ENCODE results near the gene ADAM10. TPM values are rescaled to one million over a fixed set of nuclear protein-coding genes. Genes with fewer than 3 reads are reported as not detected.

The ADAM10 gene
- total RNA-seq, 1 donor from 2014 or later = 287 TPM

DNA sequence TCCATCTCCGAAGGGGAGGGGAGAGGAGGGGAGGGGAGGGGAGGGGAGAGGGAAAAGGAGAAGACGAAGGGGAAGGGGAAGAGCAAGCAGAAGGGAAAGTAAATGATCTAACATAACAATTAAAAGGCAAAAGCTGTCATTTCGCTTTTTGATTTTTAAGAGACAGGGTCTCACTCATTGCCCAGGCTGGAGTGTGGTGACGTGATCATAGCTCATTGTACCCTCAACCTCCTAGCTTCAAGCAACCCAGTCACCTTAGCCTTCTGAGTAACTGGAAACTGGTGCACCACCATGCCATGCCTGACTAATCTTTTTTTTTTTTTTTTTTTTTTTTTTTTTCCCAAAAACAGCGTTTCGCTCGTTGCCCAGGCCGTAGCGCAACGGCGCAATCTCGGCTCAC is 22.6 kb downstream of the ADAM10 start:
- Mint-ChIP-seq H3K9me3 (ENCODE audit: unreplicated experiment) (no peaks in the 10 kb centered on the region), H3K4me3 (ENCODE audit: unreplicated experiment) (no peak overlapping the region), H3K27ac (ENCODE audit: unreplicated experiment) (no peak overlapping the region), H3K4me1 (ENCODE audit: unreplicated experiment) (peaks cover 3% of the 10 kb centered on the region), H3K27me3 (ENCODE audit: unreplicated experiment) (peaks cover 4% of the 10 kb centered on the region), H3K36me3 (ENCODE audit: low read depth, unreplicated experiment) (no peaks in the 10 kb centered on the region)
- DNase-seq (ENCODE audit: low spot score) = no peak
- TF ChIP-seq, protein P1, sequence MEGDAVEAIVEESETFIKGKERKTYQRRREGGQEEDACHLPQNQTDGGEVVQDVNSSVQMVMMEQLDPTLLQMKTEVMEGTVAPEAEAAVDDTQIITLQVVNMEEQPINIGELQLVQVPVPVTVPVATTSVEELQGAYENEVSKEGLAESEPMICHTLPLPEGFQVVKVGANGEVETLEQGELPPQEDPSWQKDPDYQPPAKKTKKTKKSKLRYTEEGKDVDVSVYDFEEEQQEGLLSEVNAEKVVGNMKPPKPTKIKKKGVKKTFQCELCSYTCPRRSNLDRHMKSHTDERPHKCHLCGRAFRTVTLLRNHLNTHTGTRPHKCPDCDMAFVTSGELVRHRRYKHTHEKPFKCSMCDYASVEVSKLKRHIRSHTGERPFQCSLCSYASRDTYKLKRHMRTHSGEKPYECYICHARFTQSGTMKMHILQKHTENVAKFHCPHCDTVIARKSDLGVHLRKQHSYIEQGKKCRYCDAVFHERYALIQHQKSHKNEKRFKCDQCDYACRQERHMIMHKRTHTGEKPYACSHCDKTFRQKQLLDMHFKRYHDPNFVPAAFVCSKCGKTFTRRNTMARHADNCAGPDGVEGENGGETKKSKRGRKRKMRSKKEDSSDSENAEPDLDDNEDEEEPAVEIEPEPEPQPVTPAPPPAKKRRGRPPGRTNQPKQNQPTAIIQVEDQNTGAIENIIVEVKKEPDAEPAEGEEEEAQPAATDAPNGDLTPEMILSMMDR (IDR thresholded peaks at IDR 0.05; ENCODE audit: unreplicated experiment) = no peak

DNA sequence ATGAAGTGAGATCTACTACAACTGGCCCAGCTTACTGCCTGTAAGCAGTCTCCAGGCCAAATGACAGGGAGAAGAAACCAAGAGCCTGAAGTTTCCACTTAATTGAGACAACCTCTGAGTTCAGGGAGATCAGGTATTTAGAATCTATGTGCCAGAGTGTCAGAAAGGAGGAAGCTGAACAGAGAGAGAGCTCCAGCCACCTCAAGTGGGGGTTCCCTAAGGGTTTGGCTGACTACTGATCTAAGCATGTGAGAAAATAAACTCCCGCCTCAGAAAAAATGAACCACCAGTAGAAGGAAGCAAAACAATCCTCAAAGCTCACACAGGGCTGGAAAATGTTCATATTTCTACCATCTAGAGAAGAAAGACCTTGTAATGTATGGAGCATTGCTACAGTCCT is 25.0 kb downstream of the ADAM10 start:
- H3K36me3 Mint-ChIP-seq (ENCODE audit: low read depth, unreplicated experiment) = no peaks in the 10 kb centered on the region
- H3K27me3 Mint-ChIP-seq (ENCODE audit: unreplicated experiment) = peaks cover 3% of the 10 kb centered on the region
- no peak overlapping the region for H3K4me3 Mint-ChIP-seq (ENCODE audit: unreplicated experiment)
- DNase-seq (ENCODE audit: low spot score) = no peak
- TF ChIP-seq, protein P1 (IDR thresholded peaks at IDR 0.05; ENCODE audit: unreplicated experiment) = no peak
- H3K27ac Mint-ChIP-seq (ENCODE audit: unreplicated experiment) = no peak overlapping the region
- H3K9me3 Mint-ChIP-seq (ENCODE audit: unreplicated experiment) = no peaks in the 10 kb centered on the region
- H3K4me1 Mint-ChIP-seq (ENCODE audit: unreplicated experiment) = peaks cover 4% of the 10 kb centered on the region

DNA sequence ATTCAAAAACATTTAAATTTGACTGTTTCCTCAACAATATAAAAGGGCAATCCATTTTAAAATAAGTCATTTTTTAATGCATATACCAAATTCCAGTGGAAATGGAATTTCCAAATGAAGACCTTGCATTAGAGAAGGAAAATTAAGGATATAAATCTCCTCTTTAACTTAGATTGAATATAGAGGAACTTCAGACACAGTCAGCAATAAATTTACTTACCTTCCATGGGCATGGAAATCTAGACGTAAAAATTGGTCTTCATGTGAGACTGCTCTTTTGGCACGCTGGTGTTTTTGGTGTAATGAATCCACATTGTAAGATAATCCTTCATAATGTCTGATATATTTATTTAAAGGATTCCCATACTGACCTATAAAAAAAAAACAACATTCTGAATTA is 32.1 kb downstream of the ADAM10 start:
- Mint-ChIP-seq H3K4me1 (ENCODE audit: unreplicated experiment) (peaks cover 4% of the 10 kb centered on the region), H3K4me3 (ENCODE audit: unreplicated experiment) (no peak overlapping the region), H3K27ac (ENCODE audit: unreplicated experiment) (no peak overlapping the region), H3K36me3 (ENCODE audit: low read depth, unreplicated experiment) (peaks cover 6% of the 10 kb centered on the region), H3K9me3 (ENCODE audit: unreplicated experiment) (no peaks in the 10 kb centered on the region), H3K27me3 (ENCODE audit: unreplicated experiment) (no peaks in the 10 kb centered on the region)
- DNase-seq (ENCODE audit: low spot score) = no peak
- TF ChIP-seq, protein P1 (IDR thresholded peaks at IDR 0.05; ENCODE audit: unreplicated experiment) = no peak

DNA sequence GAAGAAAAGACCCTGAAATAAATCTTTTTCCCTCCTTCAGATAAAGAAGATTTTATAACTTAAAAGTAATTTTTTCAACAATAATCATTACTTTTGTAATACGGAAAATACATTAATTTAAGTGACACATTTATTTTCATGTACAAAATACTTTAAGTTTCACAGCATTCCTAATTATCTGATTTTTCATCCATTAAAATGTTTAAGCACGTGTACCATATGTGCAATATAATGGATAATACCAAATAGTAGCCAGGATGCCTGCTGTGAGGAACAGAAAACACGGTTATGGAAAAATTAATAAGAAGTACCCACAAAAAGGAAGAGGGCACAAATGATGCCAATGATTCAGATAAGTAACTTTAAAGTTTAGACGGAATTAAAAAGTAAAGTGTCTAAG is 33.5 kb downstream of the ADAM10 start:
- Mint-ChIP-seq H3K36me3 (ENCODE audit: low read depth, unreplicated experiment) (peaks cover 6% of the 10 kb centered on the region), H3K9me3 (ENCODE audit: unreplicated experiment) (no peaks in the 10 kb centered on the region), H3K4me3 (ENCODE audit: unreplicated experiment) (no peak overlapping the region), H3K4me1 (ENCODE audit: unreplicated experiment) (peaks cover 4% of the 10 kb centered on the region), H3K27ac (ENCODE audit: unreplicated experiment) (no peak overlapping the region), H3K27me3 (ENCODE audit: unreplicated experiment) (no peaks in the 10 kb centered on the region)
- no peak for DNase-seq (ENCODE audit: low spot score)
- TF ChIP-seq, protein P1 (IDR thresholded peaks at IDR 0.05; ENCODE audit: unreplicated experiment) = no peak

DNA sequence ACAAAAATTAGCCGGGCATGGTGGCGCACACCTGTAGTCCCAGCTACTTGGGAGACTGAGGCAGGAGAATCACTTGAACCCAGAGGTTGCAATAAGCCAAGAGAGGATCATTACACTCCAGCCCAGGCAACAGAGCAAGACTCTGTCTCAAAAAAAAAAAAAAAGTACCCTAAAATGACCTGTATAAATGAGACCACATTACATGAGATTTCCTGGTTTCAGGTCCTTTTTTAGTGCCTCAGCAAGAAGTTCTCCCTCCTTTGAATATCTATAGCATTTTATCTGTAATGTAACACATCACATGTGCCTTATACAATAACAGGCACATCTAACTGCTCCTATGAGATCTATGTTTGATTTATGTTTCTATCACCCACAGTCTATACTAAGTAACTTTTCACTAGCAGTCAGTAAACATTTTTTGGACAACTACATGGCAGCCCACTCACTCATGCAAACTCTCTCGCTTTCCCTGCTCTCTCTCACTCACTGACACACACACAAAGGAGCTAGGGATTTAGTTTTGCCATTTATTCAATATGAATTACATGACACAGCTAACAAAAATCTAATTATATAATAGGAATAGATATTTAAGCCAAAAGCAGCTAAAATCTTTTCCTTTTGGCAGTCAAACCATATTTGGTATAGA is 34.1 kb downstream of the ADAM10 start:
- peaks cover 6% of the 10 kb centered on the region for H3K36me3 Mint-ChIP-seq (ENCODE audit: low read depth, unreplicated experiment)
- TF ChIP-seq, protein P1 (IDR thresholded peaks at IDR 0.05; ENCODE audit: unreplicated experiment) = no peak
- H3K4me3 Mint-ChIP-seq (ENCODE audit: unreplicated experiment) = no peak overlapping the region
- H3K4me1 Mint-ChIP-seq (ENCODE audit: unreplicated experiment) = peaks cover 4% of the 10 kb centered on the region
- no peak for DNase-seq (ENCODE audit: low spot score)
- H3K27ac Mint-ChIP-seq (ENCODE audit: unreplicated experiment) = peak overlapping the region; percentile 1
- H3K9me3 Mint-ChIP-seq (ENCODE audit: unreplicated experiment) = no peaks in the 10 kb centered on the region
- H3K27me3 Mint-ChIP-seq (ENCODE audit: unreplicated experiment) = no peaks in the 10 kb centered on the region

All from endothelial cell (in vitro differentiated cells).